Lower leg skin (tissue), 4 donors: Measurements from ENCODE around the gene FLOT1. TPM values are rescaled to one million over a fixed set of nuclear protein-coding genes. Genes with fewer than 3 reads are reported as not detected.

ENCODE experiments used
- DNase-seq, 2 donors: peaks; one replicate each; pipeline ENCODE4 v3.0.0-alpha.2; 2019; ENCODE audit warnings: low spot score in 2 of 2
- H3K4me3 ChIP-seq: fragments of 200-600 bp; sonication (generic); 2 replicates; pipeline ENCODE4 v1.5.1; 2017; ENCODE audit warnings: mild to moderate bottlenecking, low read depth; ENCODE audit not compliant: poor library complexity, severe bottlenecking
- CTCF ChIP-seq, 3 donors: fragments of 450-650 bp; IDR thresholded peaks; one replicate each; pipeline ENCODE4 v1.5.1; 2016; ENCODE audit warnings: antibody characterized with exemption in 3 of 3, mild to moderate bottlenecking in 3 of 3, moderate library complexity in 2 of 3
- POLR2A ChIP-seq, 2 donors: fragments of 450-650 bp; IDR thresholded peaks; one replicate each; pipeline ENCODE4 v1.6.1; 2016 to 2017; ENCODE audit warnings: antibody characterized with exemption in 2 of 2, mild to moderate bottlenecking in 1 of 2, moderate library complexity in 1 of 2
- WGBS, 2 donors: methylation state at CpG; one replicate each; pipeline ENCODE4 v1.1.5; 2018; 5-methylcytosine and 5-hydroxymethylcytosine counted together
- intact Hi-C: fragments of 100-400 bp; cut with DNase I; formaldehyde crosslinking; loops from one replicate; pipeline ENCODE4 v1.15.0; 2023; ENCODE audit warnings: low total_unique reads
- total RNA-seq, 4 donors: library from RNA; depleted of rRNA; stranded (reverse); fragments of >200 nt; gene quantifications; one replicate each; pipeline ENCODE4 v1.1.0, GENCODE V29; 2016

The FLOT1 gene
- total RNA-seq, 4 donors from 2014 or later = 40.2 to 64.1 (median 42.5) TPM

- H3K4me3 ChIP-seq = peak overlapping the region; percentile 44
- peak; percentile 82 to 97 for DNase-seq
- intact Hi-C loops = no loop called here
- TF ChIP-seq CTCF (IDR thresholded peaks at IDR 0.05) (no peak), POLR2A (IDR thresholded peaks at IDR 0.05) (no peak)
- 7 to 12% methylated on average over 11 of the region's 11 CpGs for WGBS, 2 donors
Observed at GRCh38 chr6:30682143-30683117, 60.1 kb downstream of the FLOT1 start.

GRCh38 chr6:30681766-30682142 is 60.7 kb downstream of the FLOT1 start:
- intact Hi-C loops = no loop called here
- no peak overlapping the region for H3K4me3 ChIP-seq
- TF ChIP-seq POLR2A (IDR thresholded peaks at IDR 0.05) (no peak), CTCF (IDR thresholded peaks at IDR 0.05) (no peak)
- WGBS, 2 donors = 27 to 29% methylated on average over 4 of the region's 4 CpGs
- no peak for DNase-seq

- H3K4me3 ChIP-seq = no peak overlapping the region
Observed at GRCh38 chr6:30679765-30680535, 62.5 kb downstream of the FLOT1 start.

DNA sequence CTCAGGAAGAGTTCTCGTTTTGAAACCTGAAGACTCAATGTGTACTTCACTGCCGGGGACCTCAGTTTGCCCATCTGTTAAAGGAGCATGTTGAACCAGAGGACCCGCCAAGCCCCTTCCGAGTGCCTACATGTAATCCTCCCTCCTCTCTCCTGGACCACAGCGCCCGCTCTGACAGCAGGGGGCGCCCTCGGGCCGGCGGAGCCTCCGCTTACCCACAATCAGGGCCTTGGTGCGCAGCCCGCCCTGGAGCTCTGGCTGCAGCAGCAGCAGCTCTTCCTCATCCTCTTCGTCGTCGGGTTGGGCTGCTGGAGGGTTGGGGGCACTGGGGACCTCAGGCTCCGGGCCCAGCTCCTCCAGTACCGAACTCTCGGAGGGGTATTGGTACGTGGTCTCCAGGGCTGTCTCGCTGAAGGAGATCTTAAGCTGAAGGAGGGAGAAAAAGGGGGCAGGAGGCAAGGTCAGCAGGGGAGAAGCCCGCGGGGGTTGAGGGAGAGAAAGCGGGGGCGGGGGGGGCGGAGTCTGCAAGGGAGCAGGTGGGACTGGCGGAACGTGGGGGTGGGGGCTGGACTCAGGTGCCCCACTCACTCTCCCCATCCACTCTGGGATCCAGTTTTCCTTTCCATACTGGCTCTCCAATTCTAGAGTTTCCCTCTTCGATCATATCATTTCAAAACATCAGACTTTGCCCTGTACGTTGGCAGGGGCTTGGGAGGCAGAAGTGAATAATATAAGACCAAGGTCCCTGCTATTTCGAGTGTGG is 63.3 kb downstream of the FLOT1 start:
- peak; percentile 73 to 97 for DNase-seq
- WGBS, 2 donors = 10 to 11% methylated on average over 30 to 31 of the region's 31 CpGs
- intact Hi-C loops = loop anchor here (1.0 kb wide), 1 partner anchor 44 kb away; no protein-coding TSS in a partner anchor
- no peak overlapping the region for H3K4me3 ChIP-seq
- TF ChIP-seq CTCF (IDR thresholded peaks at IDR 0.05) (peak in 2 of 3 donors; percentile 7 to 97), POLR2A (IDR thresholded peaks at IDR 0.05) (no peak)

More at GRCh38 chr6:30679765-30680535, 62.5 kb downstream of the FLOT1 start:
- DNase-seq = no peak
- WGBS, 2 donors = 47 to 66% methylated on average over 7 of the region's 7 CpGs
- TF ChIP-seq CTCF (IDR thresholded peaks at IDR 0.05) (no peak), POLR2A (IDR thresholded peaks at IDR 0.05) (no peak)
- intact Hi-C loops = no loop called here

Other genes starting within 250 kb of the FLOT1 start
- 10 to 100 TPM; 30.4 to 39.6 (median 33.4) TPM for gene GNL1, start 186.2 kb downstream of the FLOT1 start, total RNA-seq
- 10 to 100 TPM in 2 of 4 donors, 1 to 10 TPM in 2; 4.5 to 14.0 (median 8.5) TPM for gene PRR3, start 185.4 kb downstream of the FLOT1 start, total RNA-seq
- 10 to 100 TPM; 39.3 to 57.7 (median 47.1) TPM for gene ABCF1, start 171.2 kb downstream of the FLOT1 start, total RNA-seq
- 10 to 100 TPM; 32.5 to 61.5 (median 49.4) TPM for gene PPP1R10, start 125.4 kb downstream of the FLOT1 start, total RNA-seq
- gene MRPS18B, start 124.8 kb downstream of the FLOT1 start, total RNA-seq = 10 to 100 TPM; 57.2 to 64.8 (median 62.2) TPM
- gene ATAT1, start 115.8 kb downstream of the FLOT1 start, total RNA-seq = 1 to 10 TPM; 1.9 to 7.8 (median 5.6) TPM
- 10 to 100 TPM in 3 of 4 donors, 1 to 10 TPM in 1; 9.6 to 31.9 (median 13.9) TPM for gene C6orf136, start 95.6 kb downstream of the FLOT1 start, total RNA-seq
- 10 to 100 TPM; 25.0 to 37.0 (median 32.9) TPM for gene DHX16, start 69.7 kb downstream of the FLOT1 start, total RNA-seq
- 10 to 100 TPM; 23.6 to 34.1 (median 27.3) TPM for gene PPP1R18, start 56.0 kb downstream of the FLOT1 start, total RNA-seq
- 1 to 10 TPM; 4.3 to 6.9 (median 6.1) TPM for gene NRM, start 51.7 kb downstream of the FLOT1 start, total RNA-seq
- 10 to 100 TPM in 1 of 4 donors, 1 to 10 TPM in 3; 9.7 to 21.4 (median 9.8) TPM for gene MDC1, start 25.4 kb downstream of the FLOT1 start, total RNA-seq
- gene TUBB, start 22.3 kb downstream of the FLOT1 start, total RNA-seq = 100 to 1,000 TPM; 119 to 179 (median 156) TPM
- 10 to 100 TPM; 20.9 to 56.5 (median 33.3) TPM for gene IER3, start 1.9 kb upstream of the FLOT1 start, total RNA-seq
- gene DDR1, start 141.8 kb upstream of the FLOT1 start, total RNA-seq = 100 to 1,000 TPM; 140 to 221 (median 194) TPM
- gene GTF2H4, start 165.5 kb upstream of the FLOT1 start, total RNA-seq = 10 to 100 TPM in 2 of 4 donors, 1 to 10 TPM in 2; 6.1 to 11.2 (median 9.4) TPM
- gene VARS2, start 171.6 kb upstream of the FLOT1 start, total RNA-seq = 10 to 100 TPM; 13.0 to 25.2 (median 18.1) TPM
- under 1 TPM in 1 of 4 donors, not detected in 3; 0.36 TPM for gene SFTA2, start 189.5 kb upstream of the FLOT1 start, total RNA-seq
- gene MUCL3, start 198.3 kb upstream of the FLOT1 start, total RNA-seq = not detected
- gene MUC21, start 241.0 kb upstream of the FLOT1 start, total RNA-seq = not detected